ENCODE measurements around the gene SMC4. TPM values are rescaled to one million over a fixed set of nuclear protein-coding genes. Genes with fewer than 3 reads are reported as not detected.

Gene SMC4
- polyA plus RNA-seq, 1 of the 3 experiments (the other 2 are of a cell fraction) = 26.1 TPM

- Histone ChIP-seq H4K20me1 (ENCODE audit: insufficient read depth) (no peaks in the 10 kb centered on the region), H3K79me2 (ENCODE audit: insufficient read depth) (peaks cover 99% of the 10 kb centered on the region), H3K27ac (ENCODE audit: low read depth in 2 of 2, low read length in 1 of 2) (no peak overlapping the region), H3K9ac (no peak overlapping the region), H3K4me2 (no peak overlapping the region), H3F3A (replicated peaks; ENCODE audit: insufficient read depth) (peaks cover 23% of the 10 kb centered on the region), H3K27me3 (ENCODE audit: insufficient read depth) (no peaks in the 10 kb centered on the region), H3K4me3 (ENCODE audit: low read depth in 2 of 2, low read length in 1 of 2) (no peak overlapping the region), H2AFZ (ENCODE audit: low read depth) (no peak overlapping the region), H3K36me3 (replicated peaks in 1 of 2; ENCODE audit: control insufficient read depth in 1 of 2, insufficient read depth in 2 of 2, low read length in 1 of 2) (peaks cover 5 to 29% of the 10 kb centered on the region in 2 experiments), H3K9me2 (no peaks in the 10 kb centered on the region), H3K9me3 (no peaks in the 10 kb centered on the region), H3K4me1 (ENCODE audit: control insufficient read depth in 1 of 2, insufficient read depth in 2 of 2, low read depth in 1 of 2, low read length in 1 of 2) (peaks cover 0 to 4% of the 10 kb centered on the region in 2 experiments; a peak in 2 of 4 replicates)
- 100% methylated on average over 1 of the region's 1 CpG for WGBS (ENCODE audit: low lambda C conversion rate)
- peak; percentile 28 for DNase-seq
- TF ChIP-seq RXRA (IDR thresholded peaks at IDR 0.05; ENCODE audit: borderline replicate concordance, low read depth) (no peak), FOXM1 (IDR thresholded peaks at IDR 0.05; ENCODE audit: low read depth) (no peak)
- TF ChIP-seq, protein P1, sequence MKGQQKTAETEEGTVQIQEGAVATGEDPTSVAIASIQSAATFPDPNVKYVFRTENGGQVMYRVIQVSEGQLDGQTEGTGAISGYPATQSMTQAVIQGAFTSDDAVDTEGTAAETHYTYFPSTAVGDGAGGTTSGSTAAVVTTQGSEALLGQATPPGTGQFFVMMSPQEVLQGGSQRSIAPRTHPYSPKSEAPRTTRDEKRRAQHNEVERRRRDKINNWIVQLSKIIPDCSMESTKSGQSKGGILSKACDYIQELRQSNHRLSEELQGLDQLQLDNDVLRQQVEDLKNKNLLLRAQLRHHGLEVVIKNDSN (IDR thresholded peaks at IDR 0.05; ENCODE audit: borderline replicate concordance, low read depth) = peak; percentile 39; the same call in 1 of the 2 replicates
- POLR2A ChIA-PET = no interaction called here
- CTCF ChIA-PET = interaction anchor here (0.9 kb wide), 1 partner anchor 392 kb away, joined by 3 read pairs; no protein-coding TSS in a partner anchor
Observed at GRCh38 chr3:160444411-160444810, 45.0 kb downstream of the SMC4 start.

DNA sequence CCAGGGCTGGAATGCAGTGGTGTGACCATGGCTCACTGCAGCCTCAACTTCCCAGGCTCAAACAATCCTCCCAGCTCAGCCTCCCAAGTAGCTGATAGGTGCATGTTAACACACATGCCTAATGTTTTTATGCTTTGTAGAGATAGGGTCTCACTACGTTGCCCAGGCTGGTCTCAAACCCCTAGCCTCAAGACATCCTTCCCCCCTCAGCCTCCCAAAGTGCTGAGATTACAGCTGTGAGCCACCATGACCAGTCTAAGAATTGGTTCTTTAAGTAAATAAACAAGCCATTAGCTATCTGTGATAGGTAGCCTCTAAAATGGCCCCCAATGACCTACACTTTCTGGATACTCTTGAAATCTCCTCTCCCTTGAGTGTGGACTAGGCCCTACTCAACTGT lies 46.4 kb downstream of the SMC4 start:
- POLR2A ChIA-PET = no interaction called here
- CTCF ChIA-PET = no interaction called here

More for the DNA sequence above, 46.4 kb downstream of the SMC4 start:
- Histone ChIP-seq H3K9me2 (no peaks in the 10 kb centered on the region), H3K27me3 (ENCODE audit: insufficient read depth) (no peaks in the 10 kb centered on the region), H3K9ac (no peak overlapping the region), H3K27ac (ENCODE audit: low read depth in 2 of 2, low read length in 1 of 2) (no peak overlapping the region), H3F3A (replicated peaks; ENCODE audit: insufficient read depth) (peaks cover 30% of the 10 kb centered on the region), H3K9me3 (no peaks in the 10 kb centered on the region), H2AFZ (ENCODE audit: low read depth) (no peak overlapping the region), H3K4me1 (ENCODE audit: control insufficient read depth in 1 of 2, insufficient read depth in 2 of 2, low read depth in 1 of 2, low read length in 1 of 2) (peaks cover 9 to 10% of the 10 kb centered on the region in 2 experiments), H3K79me2 (ENCODE audit: insufficient read depth) (peaks cover 84% of the 10 kb centered on the region), H3K4me3 (ENCODE audit: low read depth in 2 of 2, low read length in 1 of 2) (no peak overlapping the region), H4K20me1 (ENCODE audit: insufficient read depth) (no peaks in the 10 kb centered on the region), H3K4me2 (no peak overlapping the region), H3K36me3 (replicated peaks in 1 of 2; ENCODE audit: control insufficient read depth in 1 of 2, insufficient read depth in 2 of 2, low read length in 1 of 2) (peaks cover 5 to 29% of the 10 kb centered on the region in 2 experiments)
- TF ChIP-seq, protein P2, sequence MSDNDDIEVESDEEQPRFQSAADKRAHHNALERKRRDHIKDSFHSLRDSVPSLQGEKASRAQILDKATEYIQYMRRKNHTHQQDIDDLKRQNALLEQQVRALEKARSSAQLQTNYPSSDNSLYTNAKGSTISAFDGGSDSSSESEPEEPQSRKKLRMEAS (IDR thresholded peaks at IDR 0.05; ENCODE audit: low read depth) = no peak
- TF ChIP-seq, protein P3, sequence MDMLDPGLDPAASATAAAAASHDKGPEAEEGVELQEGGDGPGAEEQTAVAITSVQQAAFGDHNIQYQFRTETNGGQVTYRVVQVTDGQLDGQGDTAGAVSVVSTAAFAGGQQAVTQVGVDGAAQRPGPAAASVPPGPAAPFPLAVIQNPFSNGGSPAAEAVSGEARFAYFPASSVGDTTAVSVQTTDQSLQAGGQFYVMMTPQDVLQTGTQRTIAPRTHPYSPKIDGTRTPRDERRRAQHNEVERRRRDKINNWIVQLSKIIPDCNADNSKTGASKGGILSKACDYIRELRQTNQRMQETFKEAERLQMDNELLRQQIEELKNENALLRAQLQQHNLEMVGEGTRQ (IDR thresholded peaks at IDR 0.05; ENCODE audit: borderline replicate concordance, low read depth, low read length) = no peak
- TF ChIP-seq JUND (IDR thresholded peaks at IDR 0.05) = no peak
- no peak for TF ChIP-seq PBX3 (IDR thresholded peaks at IDR 0.05)
- no peak for TF ChIP-seq YY1 (IDR thresholded peaks at IDR 0.05; ENCODE audit: low read depth)
- no peak for TF ChIP-seq TAF1 (IDR thresholded peaks at IDR 0.05; ENCODE audit: borderline replicate concordance, low read depth, low read length)
- no peak for TF ChIP-seq TEAD4 (IDR thresholded peaks at IDR 0.05; ENCODE audit: borderline replicate concordance, insufficient read depth)
- TF ChIP-seq SMC3 (IDR thresholded peaks at IDR 0.05; ENCODE audit: low read depth, low read length) = no peak
- TF ChIP-seq, protein P4, sequence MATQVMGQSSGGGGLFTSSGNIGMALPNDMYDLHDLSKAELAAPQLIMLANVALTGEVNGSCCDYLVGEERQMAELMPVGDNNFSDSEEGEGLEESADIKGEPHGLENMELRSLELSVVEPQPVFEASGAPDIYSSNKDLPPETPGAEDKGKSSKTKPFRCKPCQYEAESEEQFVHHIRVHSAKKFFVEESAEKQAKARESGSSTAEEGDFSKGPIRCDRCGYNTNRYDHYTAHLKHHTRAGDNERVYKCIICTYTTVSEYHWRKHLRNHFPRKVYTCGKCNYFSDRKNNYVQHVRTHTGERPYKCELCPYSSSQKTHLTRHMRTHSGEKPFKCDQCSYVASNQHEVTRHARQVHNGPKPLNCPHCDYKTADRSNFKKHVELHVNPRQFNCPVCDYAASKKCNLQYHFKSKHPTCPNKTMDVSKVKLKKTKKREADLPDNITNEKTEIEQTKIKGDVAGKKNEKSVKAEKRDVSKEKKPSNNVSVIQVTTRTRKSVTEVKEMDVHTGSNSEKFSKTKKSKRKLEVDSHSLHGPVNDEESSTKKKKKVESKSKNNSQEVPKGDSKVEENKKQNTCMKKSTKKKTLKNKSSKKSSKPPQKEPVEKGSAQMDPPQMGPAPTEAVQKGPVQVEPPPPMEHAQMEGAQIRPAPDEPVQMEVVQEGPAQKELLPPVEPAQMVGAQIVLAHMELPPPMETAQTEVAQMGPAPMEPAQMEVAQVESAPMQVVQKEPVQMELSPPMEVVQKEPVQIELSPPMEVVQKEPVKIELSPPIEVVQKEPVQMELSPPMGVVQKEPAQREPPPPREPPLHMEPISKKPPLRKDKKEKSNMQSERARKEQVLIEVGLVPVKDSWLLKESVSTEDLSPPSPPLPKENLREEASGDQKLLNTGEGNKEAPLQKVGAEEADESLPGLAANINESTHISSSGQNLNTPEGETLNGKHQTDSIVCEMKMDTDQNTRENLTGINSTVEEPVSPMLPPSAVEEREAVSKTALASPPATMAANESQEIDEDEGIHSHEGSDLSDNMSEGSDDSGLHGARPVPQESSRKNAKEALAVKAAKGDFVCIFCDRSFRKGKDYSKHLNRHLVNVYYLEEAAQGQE (IDR thresholded peaks at IDR 0.05; ENCODE audit: low read depth, low read length) = no peak
- no peak for TF ChIP-seq SIN3A (IDR thresholded peaks at IDR 0.05; ENCODE audit: borderline replicate concordance, low read depth, low read length)
- TF ChIP-seq CHD2 (IDR thresholded peaks at IDR 0.05; ENCODE audit: low read length, partially characterized antibody) = no peak
- TF ChIP-seq MXI1 (IDR thresholded peaks at IDR 0.05; ENCODE audit: low read depth, low read length) = no peak
- TF ChIP-seq ZBTB33 (IDR thresholded peaks at IDR 0.05; ENCODE audit: borderline replicate concordance, low read depth) = no peak
- no peak for TF ChIP-seq RXRA (IDR thresholded peaks at IDR 0.05; ENCODE audit: borderline replicate concordance, low read depth)
- 100% methylated on average over 1 of the region's 1 CpG for WGBS (ENCODE audit: low lambda C conversion rate)
- DNase-seq = no peak

All from SK-N-SH (cell line).